ENCODE measurements around the gene TPTE.
"Not testable (repeated sequence)": the region's sequence is repeated elsewhere in the genome, so short reads cannot be mapped to it uniquely, and the experiment has no call there.

TPTE gene

GRCh38 chr21:10616535-10616934 is 95.2 kb downstream of the TPTE start:
- in situ Hi-C loops (cut with MboI; ENCODE audit: low sequenced_read_pairs): no loop called here

- in situ Hi-C loops (cut with MboI; ENCODE audit: low sequenced_read_pairs): not testable (repeated sequence)
Observed at GRCh38 chr21:10617133-10617752, 95.9 kb downstream of the TPTE start.

- in situ Hi-C loops (cut with MboI; ENCODE audit: low sequenced_read_pairs): no loop called here
Observed at GRCh38 chr21:10627316-10627863, 106.0 kb downstream of the TPTE start.

- in situ Hi-C loops (cut with MboI; ENCODE audit: low sequenced_read_pairs): not testable (repeated sequence)
Observed at GRCh38 chr21:10629239-10629638, 107.9 kb downstream of the TPTE start.

GRCh38 chr21:10630829-10631228 is 109.4 kb downstream of the TPTE start:
- in situ Hi-C loops (cut with MboI; ENCODE audit: low sequenced_read_pairs): not testable (repeated sequence)

GRCh38 chr21:10631316-10631715 is 109.9 kb downstream of the TPTE start:
- in situ Hi-C loops (cut with MboI; ENCODE audit: low sequenced_read_pairs): not testable (repeated sequence)

- in situ Hi-C loops (cut with MboI; ENCODE audit: low sequenced_read_pairs): not testable (repeated sequence)
Observed at GRCh38 chr21:10638144-10638543, 116.8 kb downstream of the TPTE start.

GRCh38 chr21:10639123-10639522 is 117.7 kb downstream of the TPTE start:
- in situ Hi-C loops (cut with MboI; ENCODE audit: low sequenced_read_pairs): no loop called here

GRCh38 chr21:10639746-10640145 is 118.4 kb downstream of the TPTE start:
- in situ Hi-C loops (cut with MboI; ENCODE audit: low sequenced_read_pairs): not testable (repeated sequence)

- in situ Hi-C loops (cut with MboI; ENCODE audit: low sequenced_read_pairs): no loop called here
Observed at GRCh38 chr21:10640446-10640845, 119.1 kb downstream of the TPTE start.

- in situ Hi-C loops (cut with MboI; ENCODE audit: low sequenced_read_pairs): no loop called here
Observed at GRCh38 chr21:10641107-10641506, 119.7 kb downstream of the TPTE start.

- in situ Hi-C loops (cut with MboI; ENCODE audit: low sequenced_read_pairs): not testable (repeated sequence)
Observed at GRCh38 chr21:10645667-10646066, 124.3 kb downstream of the TPTE start.

GRCh38 chr21:10649350-10650149 is 128.2 kb downstream of the TPTE start:
- in situ Hi-C loops (cut with MboI; ENCODE audit: low sequenced_read_pairs): not testable (repeated sequence)

GRCh38 chr21:10650297-10650696 is 128.9 kb downstream of the TPTE start:
- in situ Hi-C loops (cut with MboI; ENCODE audit: low sequenced_read_pairs): not testable (repeated sequence)
